ENCODE data around the gene ZNF385C. TPM values are rescaled to one million over a fixed set of nuclear protein-coding genes. Genes with fewer than 3 reads are reported as not detected.

The ZNF385C gene
- total and polyA plus RNA-seq, 2 of the 13 experiments (the other 11 are each of a cell fraction or from before 2014, with no cell fraction given), result 2.3 to 6.1 TPM

- TF ChIP-seq ZNF687 (CRISPR knock-in tag; IDR thresholded peaks at IDR 0.05), result peak; percentile 55
- TF ChIP-seq ZNF781 (CRISPR knock-in tag; IDR thresholded peaks at IDR 0.05; ENCODE audit: borderline replicate concordance, not compliant biosample characterization), result no peak
- TF ChIP-seq ZNF280B (CRISPR knock-in tag; IDR thresholded peaks at IDR 0.05; ENCODE audit: borderline replicate concordance), result 0 out of 2 replicates have a peak, but pooled peaks have one; percentile 24
- TF ChIP-seq, protein P1, sequence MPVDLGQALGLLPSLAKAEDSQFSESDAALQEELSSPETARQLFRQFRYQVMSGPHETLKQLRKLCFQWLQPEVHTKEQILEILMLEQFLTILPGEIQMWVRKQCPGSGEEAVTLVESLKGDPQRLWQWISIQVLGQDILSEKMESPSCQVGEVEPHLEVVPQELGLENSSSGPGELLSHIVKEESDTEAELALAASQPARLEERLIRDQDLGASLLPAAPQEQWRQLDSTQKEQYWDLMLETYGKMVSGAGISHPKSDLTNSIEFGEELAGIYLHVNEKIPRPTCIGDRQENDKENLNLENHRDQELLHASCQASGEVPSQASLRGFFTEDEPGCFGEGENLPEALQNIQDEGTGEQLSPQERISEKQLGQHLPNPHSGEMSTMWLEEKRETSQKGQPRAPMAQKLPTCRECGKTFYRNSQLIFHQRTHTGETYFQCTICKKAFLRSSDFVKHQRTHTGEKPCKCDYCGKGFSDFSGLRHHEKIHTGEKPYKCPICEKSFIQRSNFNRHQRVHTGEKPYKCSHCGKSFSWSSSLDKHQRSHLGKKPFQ (CRISPR knock-in tag; IDR thresholded peaks at IDR 0.05; ENCODE audit: insufficient replicate concordance), result no peak
- TF ChIP-seq, protein P2, sequence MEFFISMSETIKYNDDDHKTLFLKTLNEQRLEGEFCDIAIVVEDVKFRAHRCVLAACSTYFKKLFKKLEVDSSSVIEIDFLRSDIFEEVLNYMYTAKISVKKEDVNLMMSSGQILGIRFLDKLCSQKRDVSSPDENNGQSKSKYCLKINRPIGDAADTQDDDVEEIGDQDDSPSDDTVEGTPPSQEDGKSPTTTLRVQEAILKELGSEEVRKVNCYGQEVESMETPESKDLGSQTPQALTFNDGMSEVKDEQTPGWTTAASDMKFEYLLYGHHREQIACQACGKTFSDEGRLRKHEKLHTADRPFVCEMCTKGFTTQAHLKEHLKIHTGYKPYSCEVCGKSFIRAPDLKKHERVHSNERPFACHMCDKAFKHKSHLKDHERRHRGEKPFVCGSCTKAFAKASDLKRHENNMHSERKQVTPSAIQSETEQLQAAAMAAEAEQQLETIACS (CRISPR knock-in tag; IDR thresholded peaks at IDR 0.05), result no peak
- peak; percentile 3; the same call in 1 of the 2 replicates for TF ChIP-seq ZFY (CRISPR knock-in tag; IDR thresholded peaks at IDR 0.05)
- no peak for TF ChIP-seq MAFF (IDR thresholded peaks at IDR 0.05; ENCODE audit: low read depth, low read length)
- TF ChIP-seq KDM4B (CRISPR knock-in tag; IDR thresholded peaks at IDR 0.05), result no peak
- TF ChIP-seq SP4 (CRISPR knock-in tag; IDR thresholded peaks at IDR 0.05), result no peak
- no peak for TF ChIP-seq SAP130 (CRISPR knock-in tag; IDR thresholded peaks at IDR 0.05; ENCODE audit: low read depth)
- TF ChIP-seq NCOA1 (CRISPR knock-in tag; IDR thresholded peaks at IDR 0.05), result no peak
- TF ChIP-seq, protein P3, sequence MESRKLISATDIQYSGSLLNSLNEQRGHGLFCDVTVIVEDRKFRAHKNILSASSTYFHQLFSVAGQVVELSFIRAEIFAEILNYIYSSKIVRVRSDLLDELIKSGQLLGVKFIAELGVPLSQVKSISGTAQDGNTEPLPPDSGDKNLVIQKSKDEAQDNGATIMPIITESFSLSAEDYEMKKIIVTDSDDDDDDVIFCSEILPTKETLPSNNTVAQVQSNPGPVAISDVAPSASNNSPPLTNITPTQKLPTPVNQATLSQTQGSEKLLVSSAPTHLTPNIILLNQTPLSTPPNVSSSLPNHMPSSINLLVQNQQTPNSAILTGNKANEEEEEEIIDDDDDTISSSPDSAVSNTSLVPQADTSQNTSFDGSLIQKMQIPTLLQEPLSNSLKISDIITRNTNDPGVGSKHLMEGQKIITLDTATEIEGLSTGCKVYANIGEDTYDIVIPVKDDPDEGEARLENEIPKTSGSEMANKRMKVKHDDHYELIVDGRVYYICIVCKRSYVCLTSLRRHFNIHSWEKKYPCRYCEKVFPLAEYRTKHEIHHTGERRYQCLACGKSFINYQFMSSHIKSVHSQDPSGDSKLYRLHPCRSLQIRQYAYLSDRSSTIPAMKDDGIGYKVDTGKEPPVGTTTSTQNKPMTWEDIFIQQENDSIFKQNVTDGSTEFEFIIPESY (CRISPR knock-in tag; IDR thresholded peaks at IDR 0.05), result peak; percentile 50; the same call in 1 of the 2 replicates
- peak; percentile 27; the same call in 1 of the 2 replicates for TF ChIP-seq ZNF768 (CRISPR knock-in tag; IDR thresholded peaks at IDR 0.05)
- no peak for TF ChIP-seq ZNF776 (CRISPR knock-in tag; IDR thresholded peaks at IDR 0.05)
- no peak for TF ChIP-seq FOXM1 (CRISPR knock-in tag; IDR thresholded peaks at IDR 0.05)
- no peak for TF ChIP-seq AGO2 (optimal IDR thresholded peaks at IDR 0.05; ENCODE audit: low read depth, low read length)
- TF ChIP-seq ZNF138 (CRISPR knock-in tag; IDR thresholded peaks at IDR 0.05; ENCODE audit: low read depth), result no peak
- TF ChIP-seq CREM (IDR thresholded peaks at IDR 0.05), result no peak
- no peak for TF ChIP-seq CREM (CRISPR knock-in tag; IDR thresholded peaks at IDR 0.05)
Observed at GRCh38 chr17:42051645-42052044, 46.6 kb downstream of the ZNF385C start (continued).
